CD4-positive, alpha-beta T cell treated with Interleukin-6 for 4 hours (primary cell): ENCODE data around the gene DNMT3L.
"Not testable (repeated sequence)": the region's sequence is repeated elsewhere in the genome, so short reads cannot be mapped to it uniquely, and the experiment has no call there.

Experiments
- DNase-seq: peaks from one replicate; pipeline ENCODE4 v3.0.0-alpha.2; 2020; ENCODE audit warnings: mixed read lengths

DNMT3L gene

GRCh38 chr21:44275041-44275440 lies 13.3 kb upstream of the DNMT3L start:
- DNase-seq: no peak

- DNase-seq: no peak
Observed at GRCh38 chr21:44273046-44273445, 11.3 kb upstream of the DNMT3L start.

- DNase-seq: no peak
Observed at GRCh38 chr21:44272284-44272858, 10.7 kb upstream of the DNMT3L start.

GRCh38 chr21:44271558-44272283 lies 10.0 kb upstream of the DNMT3L start:
- no peak for DNase-seq

GRCh38 chr21:44269090-44269489 lies 7.4 kb upstream of the DNMT3L start:
- no peak for DNase-seq

- DNase-seq: peak; percentile 47
Observed at GRCh38 chr21:44267655-44268142, 6.0 kb upstream of the DNMT3L start.

- no peak for DNase-seq
Observed at GRCh38 chr21:44265734-44266270, 4.1 kb upstream of the DNMT3L start.

- no peak for DNase-seq
Observed at GRCh38 chr21:44263768-44264167, 2.1 kb upstream of the DNMT3L start.

- DNase-seq: no peak
Observed at GRCh38 chr21:44263221-44263760, 1.6 kb upstream of the DNMT3L start.

GRCh38 chr21:44262338-44263056 lies 800 bp upstream of the DNMT3L start:
- no peak for DNase-seq

- DNase-seq: no peak
Observed at GRCh38 chr21:44260791-44261631, 686 bp downstream of the DNMT3L start.

- no peak for DNase-seq
Observed at GRCh38 chr21:44260066-44260465, 1.6 kb downstream of the DNMT3L start.

- DNase-seq: no peak
Observed at GRCh38 chr21:44259082-44259705, 2.5 kb downstream of the DNMT3L start.

- no peak for DNase-seq
Observed at GRCh38 chr21:44258056-44258725, 3.5 kb downstream of the DNMT3L start.

- DNase-seq: no peak
Observed at GRCh38 chr21:44255511-44255981, 6.2 kb downstream of the DNMT3L start.

- no peak for DNase-seq
Observed at GRCh38 chr21:44253832-44254710, 7.6 kb downstream of the DNMT3L start.

- not testable (repeated sequence) for DNase-seq
Observed at GRCh38 chr21:44249204-44250037, 12.3 kb downstream of the DNMT3L start.

GRCh38 chr21:44247904-44248303 lies 13.8 kb downstream of the DNMT3L start:
- DNase-seq: not testable (repeated sequence)

GRCh38 chr21:44243980-44244379 lies 17.7 kb downstream of the DNMT3L start:
- DNase-seq: not testable (repeated sequence)
